ENCODE measurements around the gene ZSCAN9. TPM values are rescaled to one million over a fixed set of nuclear protein-coding genes. Genes with fewer than 3 reads are reported as not detected.

Gene ZSCAN9
- total and polyA plus RNA-seq, 2 of the 13 experiments (the other 11 are each of a cell fraction or from before 2014, with no cell fraction given): 14.6 to 17.8 TPM

GRCh38 chr6:28266962-28267694 lies 42.1 kb downstream of the ZSCAN9 start, which contains the start of gene ZSCAN26 (continued):
- peak; percentile 36; the same call in 1 of the 2 replicates for TF ChIP-seq ZNF362 (CRISPR knock-in tag; IDR thresholded peaks at IDR 0.05; ENCODE audit: borderline replicate concordance)
- TF ChIP-seq ZNF713 (CRISPR knock-in tag; IDR thresholded peaks at IDR 0.05): no peak
- peak; percentile 82; the same call in 1 of the 2 replicates for TF ChIP-seq ZKSCAN8 (CRISPR knock-in tag; IDR thresholded peaks at IDR 0.05; ENCODE audit: borderline replicate concordance)
- peak; percentile 95 for TF ChIP-seq TSC22D2 (CRISPR knock-in tag; IDR thresholded peaks at IDR 0.05; ENCODE audit: borderline replicate concordance)
- peak; percentile 92 for TF ChIP-seq ZNF274 (CRISPR knock-in tag; IDR thresholded peaks at IDR 0.05)
- no peak for TF ChIP-seq ZNF431 (CRISPR knock-in tag; IDR thresholded peaks at IDR 0.05; ENCODE audit: borderline replicate concordance, low read depth)
- no peak for TF ChIP-seq ARID2 (CRISPR knock-in tag; IDR thresholded peaks at IDR 0.05; ENCODE audit: borderline replicate concordance)
- no peak for TF ChIP-seq GTF2F1 (IDR thresholded peaks at IDR 0.05; ENCODE audit: low read length)
- TF ChIP-seq DRAP1 (CRISPR knock-in tag; IDR thresholded peaks at IDR 0.05): peak; percentile 80
- peak; percentile 48; the same call in 1 of the 2 replicates for TF ChIP-seq E2F1 (CRISPR knock-in tag; IDR thresholded peaks at IDR 0.05)
- TF ChIP-seq CCAR2 (optimal IDR thresholded peaks at IDR 0.05; ENCODE audit: low read depth, low read length): no peak
- no peak; the same call in 1 of the 2 replicates for TF ChIP-seq ZBED4 (CRISPR knock-in tag; IDR thresholded peaks at IDR 0.05; ENCODE audit: borderline replicate concordance)
- no peak for TF ChIP-seq ZNF703 (CRISPR knock-in tag; IDR thresholded peaks at IDR 0.05; ENCODE audit: borderline replicate concordance)
- TF ChIP-seq ESRRA (CRISPR knock-in tag; IDR thresholded peaks at IDR 0.05; ENCODE audit: low read depth): no peak
- no peak for TF ChIP-seq ZNF24 (IDR thresholded peaks at IDR 0.05)
- TF ChIP-seq ZBTB7A (CRISPR knock-in tag; IDR thresholded peaks at IDR 0.05): 0 out of 2 replicates have a peak, but pooled peaks have one; percentile 67
- no peak for TF ChIP-seq MLLT10 (CRISPR knock-in tag; IDR thresholded peaks at IDR 0.05)
- peak; percentile 85 for TF ChIP-seq GZF1 (CRISPR knock-in tag; IDR thresholded peaks at IDR 0.05)
- TF ChIP-seq SP140L (CRISPR knock-in tag; IDR thresholded peaks at IDR 0.05; ENCODE audit: borderline replicate concordance): no peak; the same call in 1 of the 2 replicates
- TF ChIP-seq ZNF737 (CRISPR knock-in tag; IDR thresholded peaks at IDR 0.05; ENCODE audit: borderline replicate concordance): peak; percentile 67
- no peak for TF ChIP-seq ZNF180 (CRISPR knock-in tag; IDR thresholded peaks at IDR 0.05; ENCODE audit: borderline replicate concordance, low read depth)
- peak; percentile 70 for TF ChIP-seq ELF4 (CRISPR knock-in tag; IDR thresholded peaks at IDR 0.05; ENCODE audit: borderline replicate concordance)
